Neural progenitor cell (in vitro differentiated cells): ENCODE data around the gene CELSR1. TPM values are rescaled to one million over a fixed set of nuclear protein-coding genes. Genes with fewer than 3 reads are reported as not detected.

Experiments
- DNase-seq: peaks from one replicate; pipeline ENCODE4 v3.0.0-alpha.2; 2016; ENCODE audit warnings: low spot score
- H2AFZ ChIP-seq: fragments of 200-600 bp; sonication (generic); replicated peaks from 2 replicates; pipeline ENCODE4 v1.6.1; 2016; ENCODE audit warnings: antibody characterized with exemption
- H3F3A ChIP-seq: fragments of 200-600 bp; sonication (generic); 2 replicates; pipeline ENCODE4 v1.6.1; 2016; ENCODE audit warnings: antibody characterized with exemption, low read depth
- H3K27ac ChIP-seq: fragments of 200-600 bp; sonication (generic); 2 replicates; pipeline ENCODE4 v1.5.1; 2016; ENCODE audit warnings: mild to moderate bottlenecking
- H3K27me3 ChIP-seq: fragments of 200-600 bp; sonication (generic); 2 replicates; pipeline ENCODE4 v1.6.1; 2016; ENCODE audit warnings: mild to moderate bottlenecking, moderate library complexity
- H3K36me3 ChIP-seq: fragments of 200-600 bp; sonication (generic); 2 replicates; pipeline ENCODE4 v1.5.1; 2016
- H3K4me1 ChIP-seq: fragments of 200-600 bp; sonication (generic); 2 replicates; pipeline ENCODE4 v1.6.1; 2016; ENCODE audit warnings: mixed run types
- H3K4me2 ChIP-seq: fragments of 200-600 bp; sonication (generic); 2 replicates; pipeline ENCODE4 v1.6.1; 2016
- H3K4me3 ChIP-seq: fragments of 200-600 bp; sonication (generic); 2 replicates; pipeline ENCODE4 v1.5.1; 2016
- H3K79me2 ChIP-seq: fragments of 200-600 bp; sonication (generic); 2 replicates; pipeline ENCODE4 v1.6.1; 2016; ENCODE audit warnings: low read depth
- H3K9ac ChIP-seq: fragments of 200-600 bp; sonication (generic); 2 replicates; pipeline ENCODE4 v1.6.1; 2016
- H3K9me3 ChIP-seq: fragments of 200-600 bp; sonication (generic); 2 replicates; pipeline ENCODE4 v1.5.1; 2016; ENCODE audit warnings: low read depth
- H4K20me1 ChIP-seq: fragments of 200-600 bp; sonication (generic); 2 replicates; pipeline ENCODE4 v1.6.1; 2016; ENCODE audit warnings: low read depth
- H3K27ac Mint-ChIP-seq: 3 replicates; pipeline ENCODE4 v1.8.0; 2021; ENCODE audit warnings: mixed read lengths
- H3K27me3 Mint-ChIP-seq: 2 replicates; pipeline ENCODE4 v1.8.0; 2022; ENCODE audit warnings: low read depth, mild to moderate bottlenecking, inconsistent platforms, moderate library complexity, mixed read lengths; ENCODE audit not compliant: insufficient read depth
- H3K36me3 Mint-ChIP-seq: 3 replicates; pipeline ENCODE4 v1.8.0; 2021; ENCODE audit warnings: mixed read lengths
- H3K4me1 Mint-ChIP-seq: 3 replicates; pipeline ENCODE4 v1.8.0; 2021; ENCODE audit warnings: mixed read lengths
- H3K4me3 Mint-ChIP-seq: 3 replicates; pipeline ENCODE4 v1.8.0; 2021; ENCODE audit warnings: mild to moderate bottlenecking, moderate library complexity, mixed read lengths
- H3K9me3 Mint-ChIP-seq: 3 replicates; pipeline ENCODE4 v1.8.0; 2020; ENCODE audit warnings: mixed read lengths
- EZH2 ChIP-seq: fragments of 200-600 bp; sonication (generic); IDR thresholded peaks from 2 replicates; pipeline ENCODE4 v1.6.1; 2017; ENCODE audit warnings: antibody characterized with exemption, mild to moderate bottlenecking, moderate library complexity
- EZH2phosphoT487 ChIP-seq: fragments of 200-600 bp; sonication (generic); IDR thresholded peaks from 2 replicates; pipeline ENCODE4 v1.6.1; 2017; ENCODE audit warnings: antibody characterized with exemption
- total RNA-seq: library from RNA; depleted of rRNA; stranded (reverse); fragments of >200 nt; gene quantifications from 2 replicates; pipeline ENCODE4 v1.2.3, GENCODE V29; 2015; ENCODE audit warnings: low replicate concordance
- TF ChIP-seq, protein P1 (sequence below): fragments of 200-600 bp; sonication (generic); IDR thresholded peaks from 2 replicates; pipeline ENCODE4 v1.5.1; 2017; ENCODE audit warnings: antibody characterized with exemption, mild to moderate bottlenecking

Gene CELSR1
- total RNA-seq, 1 donor from 2014 or later, result 12.3 TPM

- H3K4me2 ChIP-seq, result no peak overlapping the region
- H3K9ac ChIP-seq, result no peak overlapping the region
- no peaks in the 10 kb centered on the region for H3K79me2 ChIP-seq
- Mint-ChIP-seq H3K36me3 (peaks cover 8% of the 10 kb centered on the region), H3K9me3 (no peaks in the 10 kb centered on the region), H3K27me3 (peaks cover 5% of the 10 kb centered on the region), H3K27ac (no peak overlapping the region), H3K4me1 (peaks cover 45% of the 10 kb centered on the region), H3K4me3 (no peak overlapping the region)
- no peak overlapping the region for H2AFZ ChIP-seq
- DNase-seq, result no peak
- no peaks in the 10 kb centered on the region for H3K36me3 ChIP-seq
- H4K20me1 ChIP-seq, result peaks cover 8% of the 10 kb centered on the region
- no peaks in the 10 kb centered on the region for H3K27me3 ChIP-seq
- H3K4me1 ChIP-seq, result peaks cover 37% of the 10 kb centered on the region
- H3F3A ChIP-seq, result no peaks in the 10 kb centered on the region
- no peak overlapping the region for H3K27ac ChIP-seq
- no peaks in the 10 kb centered on the region for H3K9me3 ChIP-seq
- TF ChIP-seq EZH2phosphoT487 (no peak), EZH2 (no peak)
- TF ChIP-seq, protein P1, sequence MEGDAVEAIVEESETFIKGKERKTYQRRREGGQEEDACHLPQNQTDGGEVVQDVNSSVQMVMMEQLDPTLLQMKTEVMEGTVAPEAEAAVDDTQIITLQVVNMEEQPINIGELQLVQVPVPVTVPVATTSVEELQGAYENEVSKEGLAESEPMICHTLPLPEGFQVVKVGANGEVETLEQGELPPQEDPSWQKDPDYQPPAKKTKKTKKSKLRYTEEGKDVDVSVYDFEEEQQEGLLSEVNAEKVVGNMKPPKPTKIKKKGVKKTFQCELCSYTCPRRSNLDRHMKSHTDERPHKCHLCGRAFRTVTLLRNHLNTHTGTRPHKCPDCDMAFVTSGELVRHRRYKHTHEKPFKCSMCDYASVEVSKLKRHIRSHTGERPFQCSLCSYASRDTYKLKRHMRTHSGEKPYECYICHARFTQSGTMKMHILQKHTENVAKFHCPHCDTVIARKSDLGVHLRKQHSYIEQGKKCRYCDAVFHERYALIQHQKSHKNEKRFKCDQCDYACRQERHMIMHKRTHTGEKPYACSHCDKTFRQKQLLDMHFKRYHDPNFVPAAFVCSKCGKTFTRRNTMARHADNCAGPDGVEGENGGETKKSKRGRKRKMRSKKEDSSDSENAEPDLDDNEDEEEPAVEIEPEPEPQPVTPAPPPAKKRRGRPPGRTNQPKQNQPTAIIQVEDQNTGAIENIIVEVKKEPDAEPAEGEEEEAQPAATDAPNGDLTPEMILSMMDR, result no peak
- H3K4me3 ChIP-seq, result no peak overlapping the region
Observed at GRCh38 chr22:46442217-46442853, 95.1 kb downstream of the CELSR1 start.

DNA sequence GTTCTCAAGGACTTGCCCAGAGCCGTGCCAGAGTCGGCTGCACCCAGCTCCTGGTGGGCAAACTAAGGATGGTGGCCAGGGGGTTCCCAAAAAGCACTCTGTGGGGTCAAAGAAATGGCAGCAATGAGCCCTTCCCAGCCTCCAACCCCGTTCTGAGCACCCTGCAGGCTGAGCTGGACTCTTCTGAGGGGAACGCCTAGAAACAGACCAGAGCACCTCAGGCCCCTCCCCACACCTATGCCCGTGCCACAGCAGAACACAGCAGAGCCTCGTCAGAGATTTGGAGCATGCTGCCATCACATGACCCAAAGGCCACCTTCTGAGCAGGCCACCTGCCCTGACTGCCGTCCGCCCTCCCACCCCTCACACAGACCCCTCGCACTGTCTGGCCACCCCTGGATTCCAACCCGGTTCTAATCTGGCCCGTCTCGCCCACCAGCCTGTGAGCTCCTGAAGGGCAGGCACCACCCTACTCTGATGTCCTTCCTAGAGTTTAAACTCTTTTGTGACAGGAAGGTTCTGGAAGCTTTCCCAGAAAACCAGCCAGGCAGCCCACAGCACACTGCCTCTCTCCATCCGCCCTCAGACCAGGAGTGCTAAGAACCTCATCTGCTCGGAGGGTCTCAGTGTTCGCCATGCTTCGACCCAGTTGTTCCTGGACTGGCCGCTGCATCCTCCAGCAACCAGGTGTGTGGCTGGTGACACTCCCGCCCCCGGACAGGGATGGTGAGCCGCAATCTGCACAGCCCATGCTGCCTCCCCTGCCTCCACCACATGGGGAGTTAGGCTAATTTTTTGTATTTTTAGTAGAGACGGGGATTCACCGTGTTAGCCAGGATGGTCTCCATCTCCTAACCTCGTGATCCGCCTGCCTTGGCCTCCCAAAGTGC is 97.6 kb downstream of the CELSR1 start:
- TF ChIP-seq EZH2 (no peak), EZH2phosphoT487 (no peak)
- TF ChIP-seq, protein P1, result no peak
- Histone ChIP-seq H4K20me1 (no peaks in the 10 kb centered on the region), H2AFZ (no peak overlapping the region), H3K9me3 (no peaks in the 10 kb centered on the region), H3K9ac (no peak overlapping the region), H3K27ac (no peak overlapping the region), H3K4me2 (no peak overlapping the region), H3K36me3 (no peaks in the 10 kb centered on the region), H3K4me1 (peaks cover 21% of the 10 kb centered on the region), H3K79me2 (no peaks in the 10 kb centered on the region), H3F3A (no peaks in the 10 kb centered on the region), H3K27me3 (no peaks in the 10 kb centered on the region), H3K4me3 (no peak overlapping the region)
- no peak overlapping the region for H3K4me3 Mint-ChIP-seq
- peaks cover 29% of the 10 kb centered on the region for H3K4me1 Mint-ChIP-seq
- peaks cover 5% of the 10 kb centered on the region for H3K27me3 Mint-ChIP-seq
- H3K36me3 Mint-ChIP-seq, result peaks cover 15% of the 10 kb centered on the region
- no peaks in the 10 kb centered on the region for H3K9me3 Mint-ChIP-seq
- no peak overlapping the region for H3K27ac Mint-ChIP-seq
- no peak for DNase-seq

- H3K27ac ChIP-seq, result no peak overlapping the region
- no peaks in the 10 kb centered on the region for H3K36me3 ChIP-seq
- TF ChIP-seq, protein P1, result no peak
- TF ChIP-seq EZH2phosphoT487 (no peak), EZH2 (no peak)
- H2AFZ ChIP-seq, result no peak overlapping the region
- no peak overlapping the region for H3K9ac ChIP-seq
- Mint-ChIP-seq H3K36me3 (peaks cover 16% of the 10 kb centered on the region), H3K4me3 (no peak overlapping the region), H3K4me1 (peaks cover 23% of the 10 kb centered on the region), H3K27me3 (peaks cover 5% of the 10 kb centered on the region), H3K9me3 (no peaks in the 10 kb centered on the region), H3K27ac (no peak overlapping the region)
- H3F3A ChIP-seq, result no peaks in the 10 kb centered on the region
- H3K4me2 ChIP-seq, result no peak overlapping the region
- H3K9me3 ChIP-seq, result no peaks in the 10 kb centered on the region
- no peaks in the 10 kb centered on the region for H4K20me1 ChIP-seq
- peaks cover 16% of the 10 kb centered on the region for H3K4me1 ChIP-seq
- no peaks in the 10 kb centered on the region for H3K79me2 ChIP-seq
- H3K4me3 ChIP-seq, result no peak overlapping the region
- DNase-seq, result no peak
- H3K27me3 ChIP-seq, result no peaks in the 10 kb centered on the region
Observed at GRCh38 chr22:46439111-46439510, 98.3 kb downstream of the CELSR1 start.
